Endothelial cell of umbilical vein (primary cell): ENCODE measurements around the gene PTPN3. TPM values are rescaled to one million over a fixed set of nuclear protein-coding genes. Genes with fewer than 3 reads are reported as not detected.

Experiments
- BruUV-seq: library from RNA; stranded (reverse); fragments of 400-500 nt; replicated peaks from 2 replicates; lab custom pipeline; 2021; lab: Mats Ljungman, UMichigan
- CTCF ChIA-PET: fragments of 300-600, 350-600 bp; sonication (Branson Sonifier 250); formaldehyde crosslinking; loops from one replicate; lab custom pipeline; 2021; ENCODE audit warnings: antibody characterized with exemption, inconsistent platforms; lab: Charles Lee
- POLR2A ChIA-PET: fragments of 300-600, 350-600 bp; sonication (Branson Sonifier 250); formaldehyde crosslinking; loops from one replicate; lab custom pipeline; 2021; ENCODE audit warnings: antibody characterized with exemption, inconsistent platforms; lab: Charles Lee
- DNase-seq: peaks from one replicate; pipeline ENCODE4 v3.0.0-alpha.2; 2011; ENCODE audit warnings: low read depth, low spot score
- FAIRE-seq: peaks from 2 replicates; lab custom pipeline; 2011; peaks lifted over from hg19 to GRCh38; lab: Jason Lieb, UNC
- H2AFZ ChIP-seq: 2 replicates; pipeline ENCODE4 v1.6.0; 2012; ENCODE audit warnings: low read depth, low read length, control low read depth, inconsistent platforms
- H3K27ac ChIP-seq: 2 replicates; pipeline ENCODE4 v1.5.1; 2011; ENCODE audit warnings: low read depth, mild to moderate bottlenecking, control low read depth, low read length, moderate library complexity; ENCODE audit not compliant: insufficient read depth
- H3K27me3 ChIP-seq, 2 experiments: 2 replicates each; pipeline versions ENCODE4 v1.6.0 to v1.6.1; 2011; ENCODE audit warnings: low read length in 2 of 2, mixed read lengths in 1 of 2; ENCODE audit not compliant: control insufficient read depth in 2 of 2, insufficient read depth in 2 of 2
- H3K36me3 ChIP-seq, 2 experiments: 2 replicates in 1 of 2; 3 replicates in 1 of 2; pipeline ENCODE4 v1.5.1; 2011; ENCODE audit warnings: low read length in 2 of 2, mild to moderate bottlenecking in 1 of 2, moderate library complexity in 1 of 2; ENCODE audit not compliant: control insufficient read depth in 2 of 2, insufficient read depth in 2 of 2; ENCODE audit errors: extremely low read depth in 1 of 2
- H3K4me1 ChIP-seq: 3 replicates; pipeline ENCODE4 v1.5.1; 2011; ENCODE audit warnings: mild to moderate bottlenecking, low read length; ENCODE audit not compliant: control insufficient read depth, insufficient read depth; ENCODE audit errors: extremely low read depth
- H3K4me2 ChIP-seq: 2 replicates; pipeline ENCODE4 v1.6.1; 2011; ENCODE audit warnings: low read length, control low read depth, mixed read lengths; ENCODE audit not compliant: insufficient read depth
- H3K4me3 ChIP-seq, 3 experiments: fragments of 200-600 bp in 1 of 3; sonication (generic), shearing (Covaris generic) in 1 of 3; replicated peaks in 1 of 3; 2 replicates each; pipeline ENCODE4 v1.5.1; 2011 to 2016; ENCODE audit warnings: control low read depth in 3 of 3, low read length in 3 of 3, mild to moderate bottlenecking in 2 of 3, inconsistent platforms in 1 of 3, low read depth in 1 of 3, moderate library complexity in 1 of 3; ENCODE audit not compliant: insufficient read depth in 1 of 3
- H3K79me2 ChIP-seq: 2 replicates; pipeline ENCODE4 v1.6.0; 2012; ENCODE audit warnings: low read length, inconsistent platforms; ENCODE audit not compliant: control insufficient read depth, insufficient read depth
- H3K9ac ChIP-seq: replicated peaks from 2 replicates; pipeline ENCODE3; 2011; ENCODE audit warnings: low read length, control low read depth; ENCODE audit not compliant: insufficient read depth; ENCODE audit errors: extremely low read depth
- H3K9me1 ChIP-seq: replicated peaks from 3 replicates; pipeline ENCODE4 v1.6.0; 2011; ENCODE audit warnings: mild to moderate bottlenecking, low read length; ENCODE audit not compliant: control insufficient read depth, insufficient read depth; ENCODE audit errors: extremely low read depth
- H3K9me3 ChIP-seq: replicated peaks from 2 replicates; pipeline ENCODE4 v1.5.1; 2012; ENCODE audit warnings: low read length, inconsistent platforms; ENCODE audit not compliant: control insufficient read depth, insufficient read depth
- H4K20me1 ChIP-seq: replicated peaks from 2 replicates; pipeline ENCODE3; 2011; ENCODE audit warnings: mild to moderate bottlenecking, low read length; ENCODE audit not compliant: control insufficient read depth, insufficient read depth; ENCODE audit errors: extremely low read depth
- CTCF ChIP-seq, 2 donors: IDR thresholded peaks; 1 replicate in 1 of 2; 2 replicates in 1 of 2; pipeline ENCODE4 v1.5.1; 2011; ENCODE audit warnings: low read length in 2 of 2, mild to moderate bottlenecking in 2 of 2, moderate library complexity in 2 of 2, control low read depth in 1 of 2, inconsistent platforms in 1 of 2, low read depth in 1 of 2; ENCODE audit not compliant: insufficient read depth in 1 of 2; ENCODE audit errors: extremely low read depth in 1 of 2
- EZH2 ChIP-seq: IDR thresholded peaks from 2 replicates; pipeline ENCODE4 v1.6.1; 2012; ENCODE audit warnings: borderline replicate concordance, low read depth, mild to moderate bottlenecking, moderate library complexity, low read length, inconsistent platforms; ENCODE audit not compliant: severe bottlenecking
- FOS ChIP-seq: IDR thresholded peaks from 2 replicates; pipeline ENCODE4 v1.6.1; 2011; ENCODE audit warnings: mild to moderate bottlenecking, low read length, moderate library complexity, borderline replicate concordance; ENCODE audit not compliant: insufficient read depth
- GATA2 ChIP-seq: IDR thresholded peaks from 2 replicates; pipeline ENCODE4 v1.7.0; 2011; ENCODE audit warnings: low read depth, mild to moderate bottlenecking, moderate library complexity, mixed read lengths, low read length; ENCODE audit not compliant: insufficient read length, insufficient read depth
- JUN ChIP-seq: IDR thresholded peaks from 2 replicates; pipeline ENCODE4 v1.6.1; 2011; ENCODE audit warnings: borderline replicate concordance, low read depth; ENCODE audit not compliant: insufficient read length, insufficient read depth
- MAX ChIP-seq: IDR thresholded peaks from 2 replicates; pipeline ENCODE4 v1.6.1; 2011; ENCODE audit not compliant: insufficient read depth, insufficient read length
- MYC ChIP-seq: IDR thresholded peaks from one replicate; pipeline ENCODE4 v1.6.1; 2011; ENCODE audit warnings: mild to moderate bottlenecking, low read depth, low read length
- POLR2A ChIP-seq: IDR thresholded peaks from 2 replicates; pipeline ENCODE4 v1.6.1; 2012; ENCODE audit warnings: low read depth, mild to moderate bottlenecking, control low read depth, low read length
- POLR2AphosphoS5 ChIP-seq: IDR thresholded peaks from 2 replicates; pipeline ENCODE4 v1.6.1; 2012; ENCODE audit warnings: low read depth, mild to moderate bottlenecking, control low read depth, low read length, moderate library complexity; ENCODE audit not compliant: insufficient read depth
- dilution Hi-C: fragments of 300-500 bp; cut with MboI; formaldehyde crosslinking; loops from one replicate; pipeline ENCODE4 v1.15.0; 2019; ENCODE audit warnings: low sequenced_read_pairs; ENCODE audit not compliant: extremely low pct_ligation_motif_present
- intact Hi-C: fragments of 100-400 bp; cut with micrococcal nuclease; formaldehyde crosslinking; loops from one replicate; pipeline ENCODE4 v1.10.0; 2022
- polyA plus RNA-seq, 4 experiments: library from polyadenylated mRNA; depleted of rRNA in 3 of 4; stranded (reverse) in 3 of 4; unstranded in 1 of 4; fragments of >200 nt; gene quantifications; 2 replicates each; pipeline versions ENCODE4 v1.2.1 to v1.2.3, GENCODE V29; 2011 to 2012; ENCODE audit warnings: missing spikeins in 1 of 4
- total RNA-seq: library from RNA; stranded (reverse); gene quantifications from 2 replicates; pipeline ENCODE4 v1.2.3, GENCODE V29; 2021

The PTPN3 gene
- total and polyA plus RNA-seq, 2 donors (not counting 3 experiments of a cell fraction or from before 2014, with no cell fraction given) = 0.01 TPM; not detected in 1

DNA sequence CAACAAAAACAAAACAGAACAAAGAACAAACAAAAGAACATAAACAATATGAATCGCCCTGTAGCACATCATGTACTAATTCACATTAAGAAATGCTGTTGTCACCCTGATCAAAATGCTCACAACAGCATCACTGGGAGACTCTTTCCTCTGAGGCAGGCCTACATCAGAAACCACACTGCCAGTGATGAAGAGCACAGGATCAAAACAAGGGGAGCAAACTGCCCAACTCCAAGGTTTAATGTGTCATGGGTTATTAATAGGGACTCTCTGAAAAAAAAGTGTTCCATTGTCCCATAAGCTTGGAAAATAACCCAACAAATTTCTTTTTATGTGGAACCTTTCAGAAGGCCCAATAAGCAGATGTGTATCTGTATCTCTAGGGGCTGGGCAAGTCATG lies 74.2 kb downstream of the PTPN3 start:
- intact Hi-C loops (no loop called here), dilution Hi-C loops (no loop called here)
- no peaks in the 10 kb centered on the region for H3K9me1 ChIP-seq
- no peaks in the 10 kb centered on the region for H3K79me2 ChIP-seq
- FAIRE-seq = no peak
- no peaks in the 10 kb centered on the region for H4K20me1 ChIP-seq
- no peak overlapping the region for H3K4me3 ChIP-seq
- ChIA-PET CTCF (interaction anchor here (1.1 kb wide), 1 partner anchor 29 kb away, joined by 3 read pairs; no protein-coding TSS in a partner anchor), POLR2A (no interaction called here)
- H2AFZ ChIP-seq = no peak overlapping the region
- no TSS peak for BruUV-seq
- H3K9ac ChIP-seq = no peak overlapping the region
- TF ChIP-seq JUN (no peak), CTCF (IDR thresholded peaks at IDR 0.05; ENCODE audit: extremely low read depth in 1 of 2, insufficient read depth in 1 of 2, low read depth in 1 of 2, low read length in 2 of 2) (no peak), POLR2A (no peak), FOS (no peak), GATA2 (no peak), MYC (no peak), POLR2AphosphoS5 (no peak), MAX (no peak), EZH2 (no peak)
- H3K4me1 ChIP-seq = no peaks in the 10 kb centered on the region
- no peaks in the 10 kb centered on the region for H3K9me3 ChIP-seq
- H3K4me2 ChIP-seq = no peak overlapping the region
- peaks cover 2% of the 10 kb centered on the region in 2 experiments for H3K27me3 ChIP-seq
- H3K36me3 ChIP-seq = no peaks in the 10 kb centered on the region
- H3K27ac ChIP-seq = no peak overlapping the region
- DNase-seq = no peak
